Endometrium (tissue), 2 donors: ENCODE data around the gene LPCAT1.

Experiments
- FAIRE-seq: peaks from 2 replicates; lab custom pipeline; 2012; peaks lifted over from hg19 to GRCh38; lab: Jason Lieb, UNC
- donor health status: control.
- donor health status: control.

LPCAT1 gene

GRCh38 chr5:1554410-1554967 lies 30.7 kb upstream of the LPCAT1 start:
- FAIRE-seq: no peak

- no peak for FAIRE-seq
Measured at GRCh38 chr5:1553539-1554409, 30.0 kb upstream of the LPCAT1 start.

- FAIRE-seq: no peak
Measured at GRCh38 chr5:1552521-1553255, 28.9 kb upstream of the LPCAT1 start.

GRCh38 chr5:1551426-1552301 lies 27.9 kb upstream of the LPCAT1 start:
- no peak for FAIRE-seq

GRCh38 chr5:1550287-1551076 lies 26.7 kb upstream of the LPCAT1 start:
- FAIRE-seq: no peak

GRCh38 chr5:1549475-1550030 lies 25.8 kb upstream of the LPCAT1 start:
- FAIRE-seq: no peak

GRCh38 chr5:1548702-1549474 lies 25.1 kb upstream of the LPCAT1 start:
- FAIRE-seq: no peak

- FAIRE-seq: no peak
Measured at GRCh38 chr5:1547655-1548054, 23.9 kb upstream of the LPCAT1 start.

- FAIRE-seq: no peak
Measured at GRCh38 chr5:1547236-1547635, 23.5 kb upstream of the LPCAT1 start.

- FAIRE-seq: no peak
Measured at GRCh38 chr5:1546556-1546955, 22.8 kb upstream of the LPCAT1 start.

GRCh38 chr5:1545805-1546355 lies 22.1 kb upstream of the LPCAT1 start:
- no peak for FAIRE-seq

GRCh38 chr5:1545126-1545804 lies 21.5 kb upstream of the LPCAT1 start:
- FAIRE-seq: no peak

- FAIRE-seq: no peak
Measured at GRCh38 chr5:1544294-1544961, 20.7 kb upstream of the LPCAT1 start.

- FAIRE-seq: no peak
Measured at GRCh38 chr5:1543398-1544293, 19.9 kb upstream of the LPCAT1 start.

- FAIRE-seq: no peak
Measured at GRCh38 chr5:1542781-1543180, 19.0 kb upstream of the LPCAT1 start.

- FAIRE-seq: no peak
Measured at GRCh38 chr5:1541702-1542400, 18.1 kb upstream of the LPCAT1 start.
